NT2/D1 (cell line): ENCODE results near the gene PKP2.

ENCODE experiments used
- DNase-seq: peaks from one replicate; pipeline ENCODE4 v3.0.0-alpha.2; 2011; ENCODE audit warnings: low read depth, low spot score
- H3K27me3 ChIP-seq: 2 replicates; pipeline ENCODE4 v1.6.0; 2011; ENCODE audit warnings: mild to moderate bottlenecking; ENCODE audit not compliant: insufficient read length, insufficient read depth
- H3K36me3 ChIP-seq: 2 replicates; pipeline ENCODE4 v1.6.1; 2011; ENCODE audit warnings: mild to moderate bottlenecking, low read length, mixed read lengths; ENCODE audit not compliant: insufficient read depth, insufficient read length
- H3K4me1 ChIP-seq: 2 replicates; pipeline ENCODE4 v1.5.1; 2011; ENCODE audit not compliant: insufficient read depth, insufficient read length
- H3K4me3 ChIP-seq: 2 replicates; pipeline ENCODE4 v1.5.1; 2011; ENCODE audit warnings: low read depth; ENCODE audit not compliant: insufficient read length
- H3K9ac ChIP-seq: 2 replicates; pipeline ENCODE4 v1.6.0; 2011; ENCODE audit warnings: low read depth; ENCODE audit not compliant: insufficient read length
- H3K9me3 ChIP-seq: 2 replicates; pipeline ENCODE4 v1.5.1; 2011; ENCODE audit warnings: mild to moderate bottlenecking, low read length; ENCODE audit not compliant: insufficient read depth
- SUZ12 ChIP-seq: IDR thresholded peaks from 2 replicates; pipeline ENCODE4 v1.6.1; 2011; ENCODE audit not compliant: insufficient read length, insufficient read depth; ENCODE audit errors: extremely low read depth
- YY1 ChIP-seq: IDR thresholded peaks from 2 replicates; pipeline ENCODE4 v1.6.1; 2011; ENCODE audit not compliant: insufficient read length, insufficient read depth
- ZNF274 ChIP-seq: IDR thresholded peaks from 2 replicates; pipeline ENCODE4 v1.6.1; 2011; ENCODE audit warnings: mild to moderate bottlenecking, low read depth, low read length

PKP2 gene

DNA sequence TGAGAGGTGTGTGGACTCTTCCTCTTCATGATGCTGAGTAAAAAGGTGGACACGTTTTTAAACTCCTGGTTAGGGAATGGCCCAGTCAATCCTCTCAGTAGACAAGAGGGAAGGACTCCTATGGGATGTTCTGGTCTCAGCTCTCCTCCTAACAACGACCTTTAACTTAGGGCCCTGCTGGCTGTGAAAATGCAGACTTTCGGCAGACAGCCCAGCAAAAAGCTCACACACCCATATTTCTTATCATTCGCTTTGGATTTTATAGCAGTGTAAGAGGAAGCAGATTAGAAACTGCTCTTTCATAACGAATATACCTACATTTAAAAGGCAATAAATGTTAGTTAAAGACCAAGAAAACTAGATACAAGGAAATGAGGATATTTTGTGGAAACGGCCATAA is 122.9 kb downstream of the PKP2 start:
- no peaks in the 10 kb centered on the region for H3K36me3 ChIP-seq
- H3K9ac ChIP-seq: no peak overlapping the region
- H3K4me3 ChIP-seq: no peak overlapping the region
- no peak for TF ChIP-seq YY1
- no peak for TF ChIP-seq ZNF274
- TF ChIP-seq SUZ12: no peak
- no peaks in the 10 kb centered on the region for H3K27me3 ChIP-seq
- DNase-seq: no peak
- H3K9me3 ChIP-seq: no peaks in the 10 kb centered on the region
- H3K4me1 ChIP-seq: peaks cover 2% of the 10 kb centered on the region

DNA sequence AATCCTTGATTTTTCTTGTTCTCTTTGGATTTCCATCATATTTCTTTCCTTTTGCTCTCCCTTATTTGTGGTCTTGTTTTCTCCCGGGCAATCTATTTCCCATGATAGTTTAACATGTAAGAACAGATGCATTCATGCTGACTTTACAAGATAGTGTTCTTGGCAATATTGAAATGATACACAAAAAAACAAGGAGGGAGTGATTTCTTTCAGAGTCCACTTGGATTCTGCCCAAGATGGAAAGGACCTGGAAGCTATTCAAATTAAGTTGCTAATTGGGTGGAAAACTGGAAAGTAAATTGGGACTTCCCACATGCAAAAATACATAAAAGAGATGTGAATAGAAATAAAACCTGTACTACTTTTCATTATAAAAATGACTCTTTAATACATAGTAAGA is 126.4 kb downstream of the PKP2 start:
- no peak for DNase-seq
- no peaks in the 10 kb centered on the region for H3K4me1 ChIP-seq
- no peaks in the 10 kb centered on the region for H3K36me3 ChIP-seq
- H3K4me3 ChIP-seq: no peak overlapping the region
- TF ChIP-seq ZNF274 (no peak), SUZ12 (no peak), YY1 (no peak)
- H3K27me3 ChIP-seq: no peaks in the 10 kb centered on the region
- no peak overlapping the region for H3K9ac ChIP-seq
- no peaks in the 10 kb centered on the region for H3K9me3 ChIP-seq

DNA sequence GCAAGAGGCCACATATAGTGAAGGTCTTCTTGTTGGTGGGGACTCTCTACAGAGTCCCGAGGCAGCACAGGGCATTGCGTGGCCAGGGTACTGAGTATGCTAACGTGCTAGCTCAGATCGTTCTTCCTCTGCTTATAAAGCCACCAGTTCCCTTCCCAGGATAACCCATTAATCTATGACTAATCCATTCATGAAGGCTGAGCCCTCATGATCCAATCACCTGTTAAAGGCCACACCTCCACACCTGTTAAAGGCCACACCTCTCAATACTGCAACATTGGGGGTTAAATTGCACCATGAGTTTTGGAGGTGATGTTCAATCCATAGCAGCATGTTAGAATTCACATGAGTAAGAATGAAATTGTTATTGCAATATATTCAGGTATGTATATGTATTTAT is 128.1 kb downstream of the PKP2 start:
- H3K9me3 ChIP-seq: no peaks in the 10 kb centered on the region
- TF ChIP-seq ZNF274: no peak
- TF ChIP-seq YY1: no peak
- TF ChIP-seq SUZ12: no peak
- DNase-seq: no peak

DNA sequence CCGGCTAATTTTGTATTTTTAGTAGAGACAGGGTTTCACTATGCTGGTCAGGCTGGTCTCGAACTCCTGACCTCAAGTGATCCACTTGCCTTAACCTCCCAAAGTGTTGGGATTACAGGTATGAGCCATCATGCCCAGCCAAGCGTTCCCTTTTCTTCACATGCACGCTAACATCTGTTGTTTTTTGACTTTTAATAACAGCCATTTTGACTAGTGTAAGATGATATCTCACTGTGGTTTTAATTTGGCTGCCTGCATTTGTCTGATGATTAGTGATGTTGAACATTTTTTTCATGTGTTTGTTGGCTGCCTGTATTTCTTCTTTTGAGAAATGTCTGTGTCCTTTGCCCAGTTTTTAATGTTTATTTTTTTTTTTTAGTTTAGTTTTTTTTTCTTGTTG is 130.7 kb downstream of the PKP2 start:
- no peak overlapping the region for H3K4me3 ChIP-seq
- H3K27me3 ChIP-seq: no peaks in the 10 kb centered on the region
- no peak overlapping the region for H3K9ac ChIP-seq
- H3K36me3 ChIP-seq: no peaks in the 10 kb centered on the region
- TF ChIP-seq YY1 (no peak), ZNF274 (no peak), SUZ12 (no peak)
- no peaks in the 10 kb centered on the region for H3K4me1 ChIP-seq
- H3K9me3 ChIP-seq: no peaks in the 10 kb centered on the region
- no peak for DNase-seq

More for the DNA sequence above, 128.1 kb downstream of the PKP2 start:
- H3K27me3 ChIP-seq: no peaks in the 10 kb centered on the region
- H3K36me3 ChIP-seq: no peaks in the 10 kb centered on the region
- no peaks in the 10 kb centered on the region for H3K4me1 ChIP-seq
- no peak overlapping the region for H3K4me3 ChIP-seq
- no peak overlapping the region for H3K9ac ChIP-seq

DNA sequence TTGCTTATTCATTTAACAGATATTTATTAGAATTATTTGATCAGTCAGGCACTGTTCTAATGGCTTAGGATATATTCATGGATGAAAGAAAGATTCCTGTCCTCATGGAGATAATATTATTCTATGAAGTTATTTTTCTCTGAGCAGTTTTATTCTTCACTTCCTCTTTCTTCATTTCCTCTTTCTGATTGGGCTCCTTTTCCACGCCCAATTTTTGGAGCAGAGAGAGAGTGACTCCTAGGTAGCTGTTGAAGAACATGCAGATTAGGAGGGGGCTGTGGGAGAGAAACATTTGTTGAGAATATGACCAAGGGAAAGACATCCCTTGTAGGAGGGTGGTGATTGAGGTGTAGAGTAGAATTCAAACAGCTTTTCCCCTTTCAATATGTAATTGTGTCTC is 134.9 kb downstream of the PKP2 start:
- no peaks in the 10 kb centered on the region for H3K9me3 ChIP-seq
- TF ChIP-seq YY1: no peak
- TF ChIP-seq SUZ12: no peak
- TF ChIP-seq ZNF274: no peak
- no peak for DNase-seq
- no peaks in the 10 kb centered on the region for H3K27me3 ChIP-seq
- H3K4me1 ChIP-seq: no peaks in the 10 kb centered on the region
- no peak overlapping the region for H3K4me3 ChIP-seq
- H3K9ac ChIP-seq: no peak overlapping the region
- H3K36me3 ChIP-seq: no peaks in the 10 kb centered on the region

DNA sequence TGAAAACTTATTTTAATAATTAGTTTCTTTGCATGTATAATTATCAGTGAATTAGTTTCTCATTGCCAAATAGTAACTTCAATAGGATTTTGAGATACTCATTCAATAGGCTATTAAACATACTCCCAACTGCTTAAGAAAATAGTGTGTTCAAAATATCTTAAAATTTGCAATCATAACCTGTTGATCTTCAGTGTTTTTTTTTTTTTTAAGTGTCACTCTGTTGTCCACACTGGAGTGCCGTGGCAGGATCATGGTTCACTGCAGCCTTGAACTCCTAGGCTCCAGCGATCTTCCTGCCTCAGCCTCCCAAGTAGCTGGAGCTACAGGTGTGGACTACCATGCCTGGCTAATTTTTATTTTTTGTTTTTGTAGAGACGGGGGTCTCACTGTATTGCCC is 139.4 kb downstream of the PKP2 start:
- no peaks in the 10 kb centered on the region for H3K4me1 ChIP-seq
- no peak overlapping the region for H3K9ac ChIP-seq
- H3K36me3 ChIP-seq: peaks cover 22% of the 10 kb centered on the region
- DNase-seq: no peak
- TF ChIP-seq ZNF274: no peak
- TF ChIP-seq YY1: no peak
- no peak for TF ChIP-seq SUZ12
- no peaks in the 10 kb centered on the region for H3K27me3 ChIP-seq
- H3K4me3 ChIP-seq: no peak overlapping the region
- H3K9me3 ChIP-seq: no peaks in the 10 kb centered on the region

DNA sequence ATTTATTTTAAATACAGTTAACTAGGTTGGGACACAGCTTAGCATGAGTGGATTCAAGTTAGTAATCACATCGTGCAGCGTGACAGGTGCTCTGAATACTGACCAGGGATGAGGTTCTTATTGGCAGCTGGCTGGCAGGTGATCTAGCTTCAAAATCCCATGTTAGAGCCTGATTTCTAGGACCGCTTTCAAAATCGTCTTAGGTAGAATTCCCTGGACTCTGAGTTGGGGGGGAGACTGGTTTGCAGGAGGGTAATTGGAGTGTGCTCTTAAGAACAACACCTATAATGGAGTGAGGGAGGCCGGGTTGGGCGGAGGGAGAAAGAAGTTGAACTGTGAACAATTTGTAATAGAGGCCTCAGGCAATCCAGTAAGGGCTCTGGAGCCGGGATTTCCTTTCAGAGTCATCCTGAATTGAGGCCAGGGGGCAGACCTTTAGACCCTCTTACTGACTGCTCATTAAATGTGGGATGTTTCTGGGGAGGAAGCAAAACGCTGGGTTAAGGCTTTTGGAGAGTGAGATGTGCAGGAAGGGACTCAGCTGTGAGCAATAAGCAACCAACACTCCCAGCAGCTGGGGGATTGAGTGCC is 140.0 kb downstream of the PKP2 start:
- no peak for DNase-seq
- TF ChIP-seq SUZ12 (no peak), ZNF274 (no peak), YY1 (no peak)
- H3K4me1 ChIP-seq: no peaks in the 10 kb centered on the region
- peaks cover 28% of the 10 kb centered on the region for H3K36me3 ChIP-seq
- no peaks in the 10 kb centered on the region for H3K27me3 ChIP-seq
- no peak overlapping the region for H3K4me3 ChIP-seq
- H3K9me3 ChIP-seq: no peaks in the 10 kb centered on the region
- H3K9ac ChIP-seq: peak overlapping the region; percentile 100

DNA sequence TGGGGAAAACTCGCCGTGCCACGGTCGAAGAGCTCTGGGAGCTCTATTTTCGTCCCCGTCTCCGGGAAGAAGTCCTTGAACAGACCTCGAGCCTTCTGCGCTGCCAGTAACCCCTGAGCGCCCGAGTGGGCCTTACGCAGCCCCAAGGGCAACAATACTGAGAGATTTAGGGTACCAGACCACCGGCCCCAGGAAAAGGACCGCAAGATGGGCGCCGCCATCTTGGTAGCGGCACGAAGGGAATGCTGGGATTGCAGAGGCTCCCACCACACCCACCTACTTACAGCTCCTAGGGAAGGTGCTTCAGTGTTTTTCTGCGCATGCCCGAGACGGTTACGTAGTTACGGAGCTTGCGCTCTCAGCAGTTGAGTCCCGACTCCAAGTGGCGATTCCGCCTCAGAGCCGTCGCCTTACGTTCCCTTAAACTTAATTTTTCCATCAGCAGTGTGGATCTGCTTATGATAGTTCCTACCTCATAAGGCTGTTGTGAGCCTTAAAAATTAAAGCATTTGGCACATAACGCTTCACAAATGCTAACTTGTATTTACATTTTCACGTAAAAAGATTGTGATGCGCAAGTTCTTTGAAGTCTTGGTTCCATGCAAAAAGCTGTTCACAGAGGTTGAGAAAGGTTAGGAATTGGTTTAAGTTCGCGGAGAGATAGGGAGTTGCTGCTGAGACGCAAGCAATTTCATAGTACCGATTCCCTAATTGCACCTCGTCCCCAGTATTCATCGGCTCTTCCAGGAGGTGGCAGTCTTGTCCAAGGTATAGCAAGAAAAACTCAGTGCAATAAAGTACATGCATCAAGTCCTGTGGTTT is 140.7 kb downstream of the PKP2 start, which contains the start of gene YARS2:
Gene YARS2 (minus strand): TSS at position 244 of the 822 bp plus-strand sequence. CDS start 23 bp downstream, at position 221.
- Histone ChIP-seq H3K4me1 (no peaks in the 10 kb centered on the region), H3K4me3 (peak within 1 kb of the TSS; percentile 99), H3K9me3 (no peaks in the 10 kb centered on the region), H3K27me3 (no peaks in the 10 kb centered on the region), H3K9ac (peak within 1 kb of the TSS; percentile 100), H3K36me3 (peaks cover 35% of the 10 kb centered on the region)
- DNase-seq: peak; percentile 100
- TF ChIP-seq ZNF274 (no peak), YY1 (peak; percentile 97)
